GM19463 (cell line): ENCODE measurements around the gene CELSR1.
"Not testable (repeated sequence)": the region's sequence is repeated elsewhere in the genome, so short reads cannot be mapped to it uniquely, and the experiment has no call there.

Experiments used
- ATAC-seq: cut with Tn5 transposase; IDR thresholded peaks from one replicate; pipeline ENCODE4 v1.9.1; 2021; ENCODE audit warnings: mild to moderate bottlenecking, moderate library complexity; ENCODE audit not compliant: unreplicated experiment

Gene CELSR1

DNA sequence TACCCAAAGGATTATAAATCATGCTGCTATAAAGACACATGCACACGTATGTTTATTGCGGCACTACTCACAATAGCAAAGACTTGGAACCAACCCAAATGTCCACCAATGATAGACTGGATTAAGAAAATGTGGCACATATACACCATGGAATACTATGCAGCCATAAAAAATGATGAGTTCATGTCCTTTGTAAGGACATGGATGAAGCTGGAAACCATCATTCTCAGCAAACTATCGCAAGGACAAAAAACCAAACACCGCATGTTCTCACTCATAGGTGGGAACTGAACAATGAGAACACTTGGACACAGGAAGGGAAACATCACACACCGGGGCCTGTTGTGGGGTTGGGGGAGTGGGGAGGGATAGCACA, 21.3 kb downstream of the CELSR1 start:
- not testable (repeated sequence) for ATAC-seq

- no peak for ATAC-seq
Measured at GRCh38 chr22:46515208-46516111, 22.0 kb downstream of the CELSR1 start.

DNA sequence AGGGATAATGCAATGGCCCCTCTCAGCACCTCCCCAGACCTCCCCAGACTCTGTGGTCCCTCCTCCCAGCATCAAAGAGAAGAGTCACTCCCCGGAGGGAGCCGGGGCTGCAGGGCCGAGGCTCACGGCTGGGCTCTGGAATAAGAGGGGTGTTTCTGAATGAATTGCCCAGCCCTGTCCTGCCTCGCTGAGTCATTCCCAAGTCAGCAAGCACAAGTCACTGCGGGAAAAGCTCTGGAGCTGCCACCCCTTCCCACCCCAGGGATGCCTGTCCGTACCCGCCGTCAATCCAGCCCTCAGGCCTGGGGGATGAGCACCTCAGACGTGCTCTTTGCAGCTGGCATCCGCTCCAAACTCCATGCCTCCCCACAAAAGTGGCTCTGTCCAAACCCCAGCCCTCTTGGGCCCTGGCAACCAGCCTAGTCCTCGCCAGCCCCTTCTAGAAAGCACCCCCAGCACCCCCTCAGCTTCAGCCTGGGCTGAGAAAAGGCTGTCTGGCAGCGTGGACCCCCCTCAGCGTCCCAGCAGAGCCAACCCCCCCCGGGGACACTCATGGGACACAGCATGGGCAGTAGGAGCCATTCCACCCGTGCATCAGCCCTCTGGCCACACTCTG, 22.7 kb downstream of the CELSR1 start:
- no peak for ATAC-seq

DNA sequence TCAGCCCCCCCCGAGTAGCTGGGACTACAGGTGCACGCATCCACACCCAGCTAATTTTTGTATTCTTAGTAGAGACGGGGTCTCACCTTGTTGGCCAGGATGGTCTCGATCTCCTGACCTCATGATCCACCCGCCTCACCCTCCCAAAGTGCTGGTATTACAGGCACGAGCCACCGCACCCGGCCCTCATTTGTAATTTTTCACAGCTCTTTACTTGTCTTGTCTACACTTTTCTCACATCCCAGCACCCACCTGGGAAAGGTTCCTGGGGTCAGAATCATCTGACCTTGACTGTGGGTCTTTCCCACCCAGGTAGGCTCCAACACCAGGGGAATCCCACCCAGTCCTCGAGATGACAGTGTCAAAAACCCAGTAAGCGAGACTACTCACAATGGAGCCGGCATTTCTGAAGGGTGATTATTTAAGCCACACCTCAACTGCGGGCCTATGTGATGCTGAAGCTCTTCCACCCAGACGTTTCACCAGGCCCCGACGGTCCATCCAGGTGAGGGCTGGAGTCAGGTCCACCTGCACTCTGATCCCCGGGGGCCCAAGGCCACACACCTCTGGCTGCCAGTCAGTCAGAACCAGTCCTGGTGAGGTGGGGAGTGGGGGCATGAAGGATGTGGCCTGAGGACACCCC, 23.4 kb downstream of the CELSR1 start:
- no peak for ATAC-seq

- no peak for ATAC-seq
Measured at GRCh38 chr22:46512683-46513082, 24.7 kb downstream of the CELSR1 start.

DNA sequence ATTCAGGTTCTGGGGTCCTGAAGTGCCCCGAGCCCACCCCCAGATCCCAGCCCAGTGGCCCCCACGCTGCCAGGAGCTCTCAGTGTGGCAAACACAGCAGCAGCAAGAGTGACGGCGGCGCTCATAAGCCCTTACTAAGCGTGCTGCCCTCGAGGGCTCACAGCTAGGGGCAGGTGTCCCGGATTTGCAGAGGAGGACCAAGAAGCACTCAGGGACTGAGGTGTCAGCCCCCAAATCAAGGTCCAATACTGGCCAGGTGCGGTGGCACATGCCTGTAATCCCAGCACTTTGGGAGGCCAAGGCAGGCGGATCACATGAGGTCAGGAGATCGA, 25.4 kb downstream of the CELSR1 start:
- ATAC-seq = no peak

DNA sequence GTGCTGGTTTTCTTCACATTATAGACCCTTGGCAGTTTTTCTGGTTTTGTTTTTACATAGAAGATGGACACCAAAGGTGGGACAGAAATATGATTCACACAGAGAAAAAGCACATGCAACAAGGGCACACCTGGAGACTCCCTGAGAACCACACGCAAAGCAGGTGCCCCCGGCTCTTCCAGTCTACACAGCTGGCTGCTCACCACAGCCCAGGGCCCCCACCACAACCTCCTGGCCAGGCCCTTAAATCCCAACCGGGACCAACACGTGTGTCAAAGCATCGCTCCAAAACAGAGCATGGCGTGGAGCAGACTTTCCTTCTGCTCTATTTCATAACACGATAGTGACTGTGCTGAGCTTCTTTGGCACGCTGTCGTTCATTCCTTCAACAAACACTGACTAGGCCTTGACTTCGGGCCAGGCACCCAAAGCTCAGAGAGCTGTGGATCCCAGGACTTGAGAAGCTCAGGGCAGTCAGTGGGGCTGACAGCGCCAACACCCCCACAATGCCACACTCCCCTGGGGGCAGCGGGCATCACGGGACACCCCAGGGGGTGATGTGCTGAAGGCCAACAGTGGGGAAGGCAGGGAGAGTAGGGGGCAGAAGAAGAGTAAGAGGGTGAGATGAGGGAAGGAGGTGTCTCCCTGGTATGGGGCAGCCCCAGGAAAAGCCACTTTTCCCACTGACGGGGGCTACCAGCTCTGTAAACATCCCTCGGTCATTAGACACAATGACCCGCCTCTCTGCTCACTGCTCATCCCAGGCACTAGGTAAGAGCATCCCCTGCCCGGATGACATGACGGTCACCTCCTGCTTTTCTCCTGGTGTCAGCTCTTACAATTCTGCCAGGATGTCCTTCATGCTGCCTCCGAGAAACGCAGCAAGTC, 26.0 kb downstream of the CELSR1 start:
- ATAC-seq = no peak

DNA sequence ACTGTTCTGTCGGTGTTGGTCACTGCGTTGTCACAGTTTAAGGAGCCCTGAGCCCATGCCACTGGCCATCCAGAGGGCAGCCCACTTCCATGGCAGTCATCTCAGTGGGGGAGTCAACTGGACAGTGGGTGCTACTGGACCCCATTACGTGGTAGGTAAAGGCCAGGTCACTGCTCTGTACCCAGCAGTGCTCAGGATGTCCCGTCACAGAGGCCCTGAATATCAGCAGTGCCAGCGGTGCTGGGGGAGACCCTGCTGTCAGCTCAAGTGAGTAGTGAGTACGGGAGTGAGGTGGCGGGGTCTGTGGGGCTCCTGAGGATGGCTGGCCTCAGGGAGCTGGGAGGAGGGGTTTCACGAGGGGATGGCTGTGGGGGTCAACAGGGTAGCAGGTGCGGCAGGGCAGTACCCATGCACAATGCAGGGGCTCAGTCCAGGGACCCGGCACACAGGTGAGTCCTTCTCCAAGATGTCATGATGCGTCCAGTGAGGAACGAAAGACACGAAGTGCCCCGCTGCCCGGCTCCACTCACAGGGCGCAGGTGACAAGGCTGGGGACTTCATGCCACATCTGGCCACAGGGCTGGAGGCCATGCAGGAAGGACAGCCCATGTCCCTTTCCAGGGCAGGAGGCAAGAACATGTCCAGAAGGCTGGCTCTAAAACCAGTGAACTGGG, 27.9 kb downstream of the CELSR1 start:
- no peak for ATAC-seq

GRCh38 chr22:46508491-46508999, 28.9 kb downstream of the CELSR1 start:
- ATAC-seq = no peak

GRCh38 chr22:46507451-46508425, 29.7 kb downstream of the CELSR1 start:
- ATAC-seq = no peak

GRCh38 chr22:46504584-46504983, 32.8 kb downstream of the CELSR1 start:
- no peak for ATAC-seq

GRCh38 chr22:46502440-46503175, 34.8 kb downstream of the CELSR1 start:
- ATAC-seq = no peak

GRCh38 chr22:46501701-46502100, 35.7 kb downstream of the CELSR1 start:
- no peak for ATAC-seq

DNA sequence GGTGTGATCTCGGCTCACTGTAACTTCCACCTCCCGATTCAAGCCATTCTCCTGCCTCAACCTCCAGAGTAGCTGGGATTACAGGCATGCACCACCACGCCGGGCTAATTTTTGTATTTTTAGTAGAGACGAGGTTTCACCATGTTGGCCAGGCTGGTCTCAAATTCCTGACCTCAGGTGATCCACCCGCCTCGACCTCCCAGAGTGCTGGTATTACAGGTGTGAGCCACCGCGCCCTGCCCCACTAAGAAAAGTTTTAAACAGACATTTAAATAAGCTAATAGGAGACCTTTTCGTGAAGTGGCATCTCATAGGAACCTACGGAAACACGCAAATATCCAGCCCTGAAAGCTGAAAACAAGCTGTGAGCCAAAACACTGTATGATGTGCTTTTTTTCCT, 36.2 kb downstream of the CELSR1 start:
- ATAC-seq = not testable (repeated sequence)

DNA sequence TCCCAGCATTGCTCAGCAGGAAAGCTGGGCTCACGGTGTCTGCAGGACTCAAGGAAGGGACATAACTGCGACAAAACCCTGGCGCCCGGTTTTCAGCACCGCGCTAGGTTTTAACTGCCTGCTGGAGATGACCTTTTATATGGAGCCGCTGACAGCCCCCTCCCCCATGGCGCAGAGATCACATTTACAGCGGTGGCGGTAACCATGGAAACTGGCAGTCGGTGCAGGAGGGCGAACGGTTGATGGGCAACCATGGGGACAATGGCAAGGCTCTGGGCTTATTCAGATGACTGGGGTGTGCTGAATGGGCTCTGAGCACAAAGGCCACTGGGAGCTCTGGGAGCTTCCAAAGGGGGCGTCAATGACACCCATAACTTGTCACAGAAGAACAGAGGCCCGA, 37.2 kb downstream of the CELSR1 start:
- ATAC-seq = no peak

DNA sequence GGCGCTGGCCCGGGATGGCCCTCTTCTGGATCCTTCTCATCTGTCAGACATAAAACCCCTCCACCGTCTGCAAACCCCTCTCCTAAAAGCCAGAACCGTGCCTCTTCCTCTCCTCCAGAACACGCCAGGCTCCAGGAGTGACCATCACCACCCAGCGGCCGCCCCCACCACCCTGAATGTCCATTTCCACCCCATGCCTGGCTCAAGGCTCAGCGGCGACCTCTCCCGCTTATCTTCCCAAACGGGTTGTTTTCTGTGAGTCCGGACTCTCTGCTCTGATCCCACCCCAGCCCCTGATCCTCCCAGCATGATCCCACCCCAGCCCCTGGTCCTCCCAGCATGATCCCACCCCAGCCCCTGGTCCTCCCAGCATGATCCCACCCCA, 37.6 kb downstream of the CELSR1 start:
- ATAC-seq = no peak

- no peak for ATAC-seq
Measured at GRCh38 chr22:46491946-46492345, 45.5 kb downstream of the CELSR1 start.

GRCh38 chr22:46490538-46490937, 46.9 kb downstream of the CELSR1 start:
- ATAC-seq = no peak
